HuH-7.5 (cell line): ENCODE data around the gene TNFAIP2.

Experiments used
- DNase-seq: peaks from one replicate; pipeline ENCODE4 v3.0.0; 2011; ENCODE audit warnings: low spot score

TNFAIP2 gene

GRCh38 chr14:103186241-103186822 is 63.1 kb downstream of the TNFAIP2 start:
- no peak for DNase-seq
